Suprapubic skin (tissue), 4 donors: ENCODE measurements around the gene USP43.
"Not testable (repeated sequence)": the region's sequence is repeated elsewhere in the genome, so short reads cannot be mapped to it uniquely, and the experiment has no call there.

ENCODE experiments used
- CTCF ChIP-seq, 2 donors: fragments of 200-600 bp in 1 of 2; fragments of 450-650 bp in 1 of 2; sonication (generic) in 1 of 2; IDR thresholded peaks; one replicate each; pipeline ENCODE4 v1.5.1; 2016 to 2019; ENCODE audit warnings: antibody characterized with exemption in 2 of 2, mild to moderate bottlenecking in 1 of 2, moderate library complexity in 1 of 2
- EP300 ChIP-seq: sonication (generic); formaldehyde crosslinking; IDR thresholded peaks from one replicate; pipeline ENCODE4 v1.6.1; 2017; ENCODE audit warnings: antibody characterized with exemption
- POLR2A ChIP-seq, 2 donors: fragments of 450-650 bp; IDR thresholded peaks; one replicate each; pipeline ENCODE4 v1.6.1; 2017; ENCODE audit warnings: antibody characterized with exemption in 2 of 2, mild to moderate bottlenecking in 2 of 2, moderate library complexity in 2 of 2
- POLR2AphosphoS5 ChIP-seq, 3 donors: sonication (generic); formaldehyde crosslinking; IDR thresholded peaks; one replicate each; pipeline ENCODE4 v1.6.1; 2017; ENCODE audit warnings: antibody characterized with exemption in 3 of 3

- TF ChIP-seq CTCF (IDR thresholded peaks at IDR 0.05); POLR2A (IDR thresholded peaks at IDR 0.05); EP300; POLR2AphosphoS5 (IDR thresholded peaks at IDR 0.05): not testable (repeated sequence)
These were observed 18.2 kb downstream of the USP43 start for GRCh38 chr17:9663511-9663910.
